Measurements from ENCODE around the gene NACC2.

Gene NACC2

GRCh38 chr9:136137321-136138265 is 42.5 kb upstream of the NACC2 start:
- Histone ChIP-seq H2AFZ (no peak overlapping the region), H3K4me3 (ENCODE audit: low read depth, low read length) (no peak overlapping the region), H3K79me2 (no peaks in the 10 kb centered on the region), H3K4me1 (no peaks in the 10 kb centered on the region), H3K27me3 (ENCODE audit: control insufficient read depth, insufficient read depth, low read length) (peaks cover 4% of the 10 kb centered on the region), H3K36me3 (ENCODE audit: control insufficient read depth, insufficient read depth, low read length) (no peaks in the 10 kb centered on the region), H3K4me2 (ENCODE audit: low read length) (no peak overlapping the region), H3K9me3 (ENCODE audit: control insufficient read depth, low read length) (no peaks in the 10 kb centered on the region), H3K27ac (no peak overlapping the region), H3K9ac (no peak overlapping the region)
- TF ChIP-seq CTCF (IDR thresholded peaks at IDR 0.05): no peak

- no peaks in the 10 kb centered on the region for H3K36me3 ChIP-seq (ENCODE audit: control insufficient read depth, insufficient read depth, low read length)
These were observed 41.2 kb upstream of the NACC2 start for GRCh38 chr9:136136127-136136925.

GRCh38 chr9:136135326-136136126 is 40.4 kb upstream of the NACC2 start:
- H3K27ac ChIP-seq: no peak overlapping the region
- H3K4me2 ChIP-seq (ENCODE audit: low read length): no peak overlapping the region
- H3K27me3 ChIP-seq (ENCODE audit: control insufficient read depth, insufficient read depth, low read length): peaks cover 4% of the 10 kb centered on the region
- no peaks in the 10 kb centered on the region for H3K4me1 ChIP-seq
- TF ChIP-seq CTCF (IDR thresholded peaks at IDR 0.05): no peak
- H3K9me3 ChIP-seq (ENCODE audit: control insufficient read depth, low read length): no peaks in the 10 kb centered on the region
- H3K79me2 ChIP-seq: no peaks in the 10 kb centered on the region
- H3K4me3 ChIP-seq (ENCODE audit: low read depth, low read length): no peak overlapping the region
- no peak overlapping the region for H2AFZ ChIP-seq
- H3K36me3 ChIP-seq (ENCODE audit: control insufficient read depth, insufficient read depth, low read length): no peaks in the 10 kb centered on the region
- no peak overlapping the region for H3K9ac ChIP-seq

More at GRCh38 chr9:136136127-136136925, 41.2 kb upstream of the NACC2 start:
- H3K27me3 ChIP-seq (ENCODE audit: control insufficient read depth, insufficient read depth, low read length): peaks cover 4% of the 10 kb centered on the region
- no peaks in the 10 kb centered on the region for H3K9me3 ChIP-seq (ENCODE audit: control insufficient read depth, low read length)
- H2AFZ ChIP-seq: no peak overlapping the region
- no peak overlapping the region for H3K4me2 ChIP-seq (ENCODE audit: low read length)
- TF ChIP-seq CTCF (IDR thresholded peaks at IDR 0.05): no peak
- H3K4me3 ChIP-seq (ENCODE audit: low read depth, low read length): no peak overlapping the region
- no peak overlapping the region for H3K27ac ChIP-seq
- no peaks in the 10 kb centered on the region for H3K4me1 ChIP-seq
- no peaks in the 10 kb centered on the region for H3K79me2 ChIP-seq
- no peak overlapping the region for H3K9ac ChIP-seq

- H3K4me1 ChIP-seq: no peaks in the 10 kb centered on the region
- H3K4me3 ChIP-seq (ENCODE audit: low read depth, low read length): no peak overlapping the region
- H2AFZ ChIP-seq: no peak overlapping the region
- H3K27me3 ChIP-seq (ENCODE audit: control insufficient read depth, insufficient read depth, low read length): peaks cover 4% of the 10 kb centered on the region
- H3K4me2 ChIP-seq (ENCODE audit: low read length): no peak overlapping the region
- H3K9ac ChIP-seq: no peak overlapping the region
- no peaks in the 10 kb centered on the region for H3K9me3 ChIP-seq (ENCODE audit: control insufficient read depth, low read length)
- no peak for TF ChIP-seq CTCF (IDR thresholded peaks at IDR 0.05)
- H3K79me2 ChIP-seq: no peaks in the 10 kb centered on the region
- H3K27ac ChIP-seq: no peak overlapping the region
- no peaks in the 10 kb centered on the region for H3K36me3 ChIP-seq (ENCODE audit: control insufficient read depth, insufficient read depth, low read length)
These were observed 38.9 kb upstream of the NACC2 start for GRCh38 chr9:136133959-136134484.

Data from parathyroid adenoma (tissue), 2 donors.